Activated CD8-positive, alpha-beta memory T cell treated with anti-CD3 and anti-CD28 coated beads, Interleukin-2, amount 50 U/mL, for 48 hours (primary cell): Measurements from ENCODE around the gene AKAP1.

Source experiments
- DNase-seq: peaks from one replicate; pipeline ENCODE4 v3.0.0-alpha.2; 2020

The AKAP1 gene

DNA sequence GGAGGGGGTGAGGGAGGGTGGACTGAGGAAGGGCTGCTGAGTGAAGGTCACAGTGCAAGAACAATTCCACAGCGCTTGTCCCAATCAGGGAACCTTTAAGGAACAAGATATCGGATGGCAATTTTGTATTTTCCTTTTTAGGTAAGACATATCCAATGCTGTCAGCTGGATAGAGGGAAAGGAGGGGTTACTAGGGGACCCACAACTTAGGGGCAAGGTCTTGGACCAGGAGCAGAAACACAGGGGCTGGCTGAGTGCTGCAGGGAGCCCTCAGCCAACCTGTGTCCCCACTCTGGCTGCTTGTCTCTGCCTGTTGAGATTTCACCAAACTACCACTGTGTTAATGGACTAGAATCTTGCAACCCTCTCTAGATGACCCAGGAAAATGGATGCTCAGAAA lies 47.6 kb downstream of the AKAP1 start:
- DNase-seq = no peak

GRCh38 chr17:57133486-57133885 lies 48.4 kb downstream of the AKAP1 start:
- no peak for DNase-seq

GRCh38 chr17:57135026-57135788 lies 50.2 kb downstream of the AKAP1 start:
- no peak for DNase-seq

DNA sequence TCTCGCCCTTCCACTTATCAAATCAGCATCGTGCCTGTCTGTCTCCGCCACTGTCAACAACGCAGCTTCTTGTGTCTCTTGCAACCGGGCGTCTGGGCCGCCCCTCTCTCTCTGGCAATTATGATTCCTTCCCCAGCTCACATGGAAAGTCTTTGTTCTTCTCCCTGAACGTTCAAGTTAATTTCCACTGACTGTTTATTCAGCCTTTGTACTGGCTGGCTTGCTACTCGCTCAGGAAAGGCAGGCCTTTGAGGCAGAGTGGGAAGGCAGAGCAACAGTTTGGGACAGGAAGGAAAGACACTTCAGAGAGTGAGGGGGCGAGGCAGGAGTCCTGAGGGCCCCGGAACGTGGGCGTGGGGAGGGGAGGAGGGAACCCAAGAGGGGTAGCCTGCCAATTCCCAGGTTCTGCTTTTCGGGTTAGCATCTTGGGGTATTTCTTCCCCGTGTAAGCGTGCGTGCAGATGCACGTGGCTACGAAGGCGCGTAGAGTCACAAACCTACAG lies 50.8 kb downstream of the AKAP1 start:
- no peak for DNase-seq

- no peak for DNase-seq
These were observed 51.3 kb downstream of the AKAP1 start for GRCh38 chr17:57136355-57136754.

- no peak for DNase-seq
These were observed 53.2 kb downstream of the AKAP1 start for GRCh38 chr17:57138030-57138911.

GRCh38 chr17:57138956-57139576 lies 54.0 kb downstream of the AKAP1 start:
- no peak for DNase-seq

- no peak for DNase-seq
These were observed 55.3 kb downstream of the AKAP1 start for GRCh38 chr17:57140316-57140715.

GRCh38 chr17:57142925-57143324 lies 57.9 kb downstream of the AKAP1 start:
- DNase-seq = no peak

DNA sequence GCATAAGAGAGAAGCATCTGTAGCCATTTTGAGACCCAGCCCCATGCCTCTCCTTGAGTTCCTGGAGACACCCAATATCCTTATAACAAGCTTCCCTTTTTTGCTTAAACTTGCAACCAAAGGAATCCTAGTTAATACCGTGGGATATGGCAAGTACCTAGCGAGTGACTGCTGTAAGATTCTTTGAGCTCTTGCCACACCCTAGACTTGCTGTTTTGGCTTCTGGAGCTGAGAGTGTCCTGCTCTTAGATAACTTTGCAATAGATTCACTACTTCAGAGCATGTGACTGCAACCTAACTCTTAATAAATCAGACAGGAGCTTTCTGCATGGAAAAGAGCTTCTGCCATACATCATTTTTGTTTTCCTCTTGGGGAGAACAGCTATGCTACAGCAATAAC lies 58.3 kb downstream of the AKAP1 start:
- DNase-seq = no peak

GRCh38 chr17:57143919-57144318 lies 58.9 kb downstream of the AKAP1 start:
- no peak for DNase-seq

- no peak for DNase-seq
These were observed 59.5 kb downstream of the AKAP1 start for GRCh38 chr17:57144567-57144966.

DNA sequence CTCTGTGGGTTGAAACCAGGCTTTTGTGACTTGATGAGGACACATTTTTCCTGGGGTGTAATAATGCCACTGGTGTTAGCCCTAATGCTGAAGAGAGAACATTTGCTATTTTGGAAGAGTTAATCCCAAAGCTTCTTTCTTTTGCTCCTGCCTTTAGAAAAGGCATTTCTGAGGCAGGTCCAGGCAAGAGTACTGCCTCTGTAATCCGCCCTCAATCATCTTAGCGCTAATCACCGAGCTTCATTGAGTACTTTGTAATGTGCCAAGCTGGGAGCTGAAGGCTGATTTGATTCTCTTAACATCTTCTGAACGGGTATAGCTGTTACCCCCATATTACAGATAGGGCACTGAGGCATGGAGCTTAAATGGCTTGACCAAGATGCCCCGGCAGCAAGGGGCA lies 60.3 kb downstream of the AKAP1 start:
- DNase-seq = no peak

DNA sequence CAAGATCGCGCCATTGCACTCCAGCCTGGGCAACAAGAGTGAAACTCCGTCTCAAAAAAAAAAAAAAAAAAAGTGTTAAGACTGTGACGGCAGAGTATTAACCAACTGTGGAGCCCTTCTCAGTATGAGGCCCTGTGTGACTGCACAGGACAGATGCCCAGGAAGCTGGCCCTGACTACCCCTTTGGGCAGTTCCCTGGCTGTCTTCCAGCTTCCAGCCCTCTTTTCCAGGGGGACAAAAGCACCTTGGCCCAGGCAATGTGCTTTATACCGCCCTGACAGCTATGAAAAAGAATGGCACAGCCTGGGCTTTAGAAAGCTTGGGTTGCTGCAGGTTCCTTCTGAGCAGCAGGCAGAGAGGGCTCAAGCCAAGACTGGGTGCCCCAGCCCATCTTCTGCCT lies 61.2 kb downstream of the AKAP1 start:
- DNase-seq = no peak

DNA sequence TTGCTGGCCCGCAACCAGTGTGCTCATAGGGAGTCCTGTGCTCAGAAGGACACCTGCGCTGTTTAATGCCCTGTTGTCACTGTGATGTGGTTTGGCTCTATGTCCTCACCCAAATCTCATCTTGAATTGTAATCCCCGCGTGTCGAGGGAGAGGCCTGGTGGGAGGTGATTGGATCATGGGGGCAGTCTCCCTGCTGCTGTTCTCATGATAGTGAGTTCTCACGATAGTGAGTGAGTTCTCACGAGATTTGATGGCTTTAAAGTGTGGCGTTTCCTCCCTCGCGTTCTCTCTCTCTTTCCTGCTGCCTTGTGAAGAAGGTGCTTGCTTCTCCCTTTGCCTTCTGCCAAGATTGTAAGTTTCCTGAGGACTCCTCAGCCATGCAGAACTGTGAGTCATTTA lies 66.8 kb downstream of the AKAP1 start:
- DNase-seq = no peak

DNA sequence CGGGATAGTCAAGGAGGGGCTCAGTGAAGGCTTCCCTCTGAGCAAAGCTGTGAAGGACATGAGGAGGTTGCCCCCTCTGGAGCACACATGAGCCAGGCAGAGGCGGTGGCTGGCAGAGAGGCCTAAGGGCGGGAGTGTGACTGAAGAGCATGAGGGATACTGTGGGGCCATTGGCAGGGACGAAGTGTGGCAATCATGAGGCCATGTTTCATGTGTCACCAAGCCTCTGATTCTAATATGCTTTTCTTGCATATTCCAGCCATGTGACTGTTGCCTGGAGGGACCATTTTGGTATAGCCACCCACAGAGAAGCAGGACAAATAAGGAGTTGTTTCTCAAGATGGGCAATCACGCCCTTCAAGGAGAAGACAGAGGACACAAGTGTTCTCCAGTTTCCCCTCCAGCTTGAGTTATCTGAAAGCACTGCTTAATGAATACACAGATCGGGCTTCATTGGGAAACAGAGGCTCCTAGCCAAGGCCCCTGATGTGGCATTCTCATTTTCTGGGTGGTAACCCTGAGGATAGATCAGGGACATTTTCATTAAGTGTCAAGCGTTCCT lies 68.0 kb downstream of the AKAP1 start:
- no peak for DNase-seq

DNA sequence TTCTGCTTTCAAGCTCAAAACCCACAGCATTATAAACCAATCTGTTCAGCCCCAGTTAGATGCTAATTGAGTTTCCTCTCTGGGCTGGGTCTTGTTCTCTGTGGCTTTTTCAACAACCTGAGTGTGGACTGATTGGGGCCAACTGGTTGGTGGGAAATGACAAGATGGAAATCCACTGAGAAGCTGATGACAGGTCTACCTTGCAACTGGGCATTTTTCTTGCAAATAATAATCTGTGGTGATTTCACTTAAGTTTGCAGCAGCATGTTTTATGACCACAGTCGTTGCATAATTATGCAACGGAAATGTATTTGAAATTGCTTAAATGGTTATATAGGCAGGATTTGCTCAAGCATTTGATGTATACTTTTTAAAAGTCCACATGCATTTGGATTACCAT lies 69.9 kb downstream of the AKAP1 start:
- no peak for DNase-seq

DNA sequence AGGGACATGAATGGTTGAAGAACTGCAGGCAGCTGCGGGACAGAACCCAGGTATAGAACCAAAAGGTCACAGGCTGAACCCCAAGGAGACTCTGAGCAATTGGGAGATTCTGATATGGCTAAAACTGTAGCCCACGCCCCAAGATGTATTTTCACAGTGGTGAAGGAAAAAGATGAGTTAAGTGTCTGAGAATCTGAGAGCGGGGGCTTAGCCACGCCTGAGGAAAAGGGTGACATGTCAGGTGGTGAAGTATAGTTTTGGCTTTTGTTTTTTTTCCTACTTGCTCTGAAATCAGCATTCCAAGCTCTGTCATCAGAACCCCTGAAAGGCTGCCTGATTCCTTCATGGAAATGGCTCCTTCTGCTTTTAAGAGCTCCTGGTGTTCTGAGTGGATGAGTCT lies 73.3 kb downstream of the AKAP1 start:
- no peak for DNase-seq

- no peak for DNase-seq
These were observed 73.7 kb downstream of the AKAP1 start for GRCh38 chr17:57158795-57159194.

DNA sequence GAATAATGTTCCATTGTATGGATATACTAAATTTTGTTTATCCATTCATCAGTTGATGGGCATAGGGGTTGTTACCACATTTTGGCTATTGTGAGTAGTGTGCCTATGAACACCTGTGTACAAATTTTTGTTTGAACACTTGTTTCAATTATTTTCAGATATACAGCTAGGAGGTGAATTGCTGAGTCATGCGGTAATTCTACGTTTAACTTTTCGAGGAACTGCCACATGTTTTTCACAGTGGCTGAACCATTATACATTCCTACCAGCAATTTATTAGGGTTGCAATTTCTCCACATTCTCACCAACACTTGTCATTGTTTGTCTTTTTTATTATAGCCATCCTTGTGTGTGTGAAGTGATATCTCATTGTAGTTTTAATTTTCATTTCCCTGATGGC lies 75.6 kb downstream of the AKAP1 start:
- no peak for DNase-seq

DNA sequence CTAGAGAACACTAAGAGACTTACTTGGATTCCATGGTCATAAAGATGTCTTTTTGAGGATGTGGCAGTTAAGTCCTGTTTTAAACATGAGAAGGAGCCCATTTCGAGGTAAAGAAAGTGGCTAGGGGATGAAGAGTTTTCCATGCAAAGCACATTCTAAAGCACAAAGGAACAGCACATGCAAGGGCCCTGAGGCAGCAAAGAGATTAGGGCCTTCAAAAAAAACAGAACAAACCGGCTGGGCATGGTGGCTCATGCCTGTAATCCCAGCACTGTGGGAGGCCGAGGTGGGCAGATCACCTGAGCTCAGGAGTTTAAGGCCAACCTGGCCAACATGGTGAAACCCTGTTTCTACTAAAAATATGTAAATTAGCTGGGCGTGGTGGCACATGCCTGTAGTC lies 79.8 kb downstream of the AKAP1 start:
- DNase-seq = no peak

GRCh38 chr17:57165754-57166153 lies 80.7 kb downstream of the AKAP1 start:
- DNase-seq = no peak

- no peak for DNase-seq
These were observed 81.8 kb downstream of the AKAP1 start for GRCh38 chr17:57166803-57167202.
